SU-DHL-6 (cell line): ENCODE data around the gene SPEN.

Source experiments
- H2AFZ ChIP-seq: fragments of 200-600 bp; sonication (generic); 2 replicates; pipeline ENCODE4 v1.6.1; 2014; ENCODE audit warnings: low read depth, mild to moderate bottlenecking, moderate library complexity, mixed read lengths, antibody characterized with exemption, low read length; ENCODE audit not compliant: severe bottlenecking
- H3F3A ChIP-seq: fragments of 200-600 bp; shearing (Covaris generic); 2 replicates; pipeline ENCODE4 v1.6.0; 2016; ENCODE audit warnings: antibody characterized with exemption, mild to moderate bottlenecking; ENCODE audit not compliant: insufficient read depth
- H3K27ac ChIP-seq: fragments of 200-600 bp; sonication (generic); 2 replicates; pipeline ENCODE4 v1.5.1; 2016; ENCODE audit warnings: low read depth, mild to moderate bottlenecking, low read length, moderate library complexity, mixed read lengths
- H3K27me3 ChIP-seq: fragments of 200-600 bp; sonication (generic), shearing (Covaris generic); 2 replicates; pipeline ENCODE4 v1.6.0; 2014; ENCODE audit warnings: mild to moderate bottlenecking, low read length
- H3K36me3 ChIP-seq: fragments of 200-600 bp; sonication (generic); 2 replicates; pipeline ENCODE4 v1.6.1; 2014; ENCODE audit warnings: mild to moderate bottlenecking, low read length, mixed read lengths
- H3K4me2 ChIP-seq: fragments of 300-600, 200-600 bp; shearing (Covaris generic), sonication (generic); 2 replicates; pipeline ENCODE4 v1.6.0; 2014; ENCODE audit warnings: low read length, low read depth, mild to moderate bottlenecking; ENCODE audit not compliant: poor library complexity, severe bottlenecking
- H3K4me3 ChIP-seq: fragments of 200-600 bp; sonication (generic); 2 replicates; pipeline ENCODE4 v1.5.1; 2014; ENCODE audit warnings: antibody characterized with exemption, low read length, mild to moderate bottlenecking, mixed read lengths; ENCODE audit not compliant: insufficient read depth, poor library complexity, severe bottlenecking
- H3K79me2 ChIP-seq: fragments of 200-600 bp; sonication (generic); 2 replicates; pipeline ENCODE4 v1.6.1; 2014; ENCODE audit warnings: mild to moderate bottlenecking, low read length, moderate library complexity; ENCODE audit not compliant: insufficient read depth
- H3K9ac ChIP-seq: fragments of 200-600 bp; sonication (generic); 2 replicates; pipeline ENCODE4 v1.7.0; 2014; ENCODE audit warnings: mild to moderate bottlenecking, low read length
- H3K9me2 ChIP-seq: fragments of 200-600 bp; sonication (generic); replicated peaks from 2 replicates; pipeline ENCODE4 v1.6.1; 2014; ENCODE audit warnings: low read length; ENCODE audit not compliant: insufficient read depth
- H3K9me3 ChIP-seq: fragments of 200-600 bp; sonication (generic); 2 replicates; pipeline ENCODE4 v1.6.1; 2014; ENCODE audit warnings: low read length, mixed read lengths; ENCODE audit not compliant: insufficient read depth
- H4K20me1 ChIP-seq: fragments of 200-600 bp; sonication (generic); 2 replicates; pipeline ENCODE4 v1.6.1; 2014; ENCODE audit warnings: low read depth, mild to moderate bottlenecking, antibody characterized with exemption, low read length, moderate library complexity, mixed read lengths
- EZH2phosphoT487 ChIP-seq: fragments of 200-600 bp; sonication (generic), shearing (Covaris generic); conservative IDR thresholded peaks from 2 replicates; pipeline ENCODE4 v1.6.1; 2018; ENCODE audit warnings: mild to moderate bottlenecking, antibody characterized with exemption, low read length, moderate library complexity, mixed read lengths
- TF ChIP-seq, protein P1 (sequence below): fragments of 200-600 bp; sonication (generic); IDR thresholded peaks from one replicate; pipeline ENCODE4 v1.5.1; 2017; ENCODE audit warnings: antibody characterized with exemption, mild to moderate bottlenecking, low read length, moderate library complexity; ENCODE audit not compliant: insufficient read depth, poor library complexity, severe bottlenecking

SPEN gene

DNA sequence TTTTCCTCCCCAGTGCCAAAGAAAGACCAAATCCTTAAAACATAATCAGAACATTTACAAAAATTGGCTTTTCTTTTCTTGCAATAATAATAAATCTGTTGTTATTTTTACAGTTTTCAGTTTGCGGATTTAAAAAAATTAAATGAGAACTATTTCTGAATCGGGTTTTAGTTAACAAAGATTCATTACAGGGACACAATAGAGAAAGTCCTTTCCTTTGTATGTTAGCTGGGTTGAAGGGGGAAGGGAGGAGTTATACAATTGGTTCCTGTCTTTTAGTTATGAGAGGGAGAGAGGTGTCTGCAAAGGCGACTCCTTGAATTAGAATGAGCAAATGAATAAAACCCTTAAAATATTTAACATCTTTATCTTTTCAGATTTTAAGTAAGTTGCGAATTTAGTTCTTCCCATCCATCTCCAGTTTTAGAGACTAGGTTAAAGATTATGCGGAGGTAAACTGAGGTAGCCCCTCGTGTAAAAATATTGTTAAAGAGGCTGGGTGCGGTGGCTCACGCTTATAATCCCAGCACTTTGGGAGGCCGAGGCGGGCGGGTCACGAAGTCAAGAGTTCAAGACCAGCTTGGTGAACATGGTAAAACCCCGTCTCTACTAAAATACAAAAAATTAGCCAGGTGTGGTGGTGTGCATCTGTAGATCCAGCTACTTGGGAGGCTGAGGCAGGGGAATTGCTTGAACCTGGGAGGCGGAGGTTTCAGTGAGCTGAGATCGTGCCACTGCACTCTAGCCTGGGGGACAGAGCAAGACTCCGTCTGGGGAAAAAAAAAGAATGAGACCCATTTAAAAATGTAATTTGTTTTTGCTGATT is 3.9 kb downstream of the SPEN start:
- peak overlapping the region; percentile 94 for H3K4me2 ChIP-seq
- peak overlapping the region; percentile 77; the same call in 1 of the 2 replicates for H3K9ac ChIP-seq

DNA sequence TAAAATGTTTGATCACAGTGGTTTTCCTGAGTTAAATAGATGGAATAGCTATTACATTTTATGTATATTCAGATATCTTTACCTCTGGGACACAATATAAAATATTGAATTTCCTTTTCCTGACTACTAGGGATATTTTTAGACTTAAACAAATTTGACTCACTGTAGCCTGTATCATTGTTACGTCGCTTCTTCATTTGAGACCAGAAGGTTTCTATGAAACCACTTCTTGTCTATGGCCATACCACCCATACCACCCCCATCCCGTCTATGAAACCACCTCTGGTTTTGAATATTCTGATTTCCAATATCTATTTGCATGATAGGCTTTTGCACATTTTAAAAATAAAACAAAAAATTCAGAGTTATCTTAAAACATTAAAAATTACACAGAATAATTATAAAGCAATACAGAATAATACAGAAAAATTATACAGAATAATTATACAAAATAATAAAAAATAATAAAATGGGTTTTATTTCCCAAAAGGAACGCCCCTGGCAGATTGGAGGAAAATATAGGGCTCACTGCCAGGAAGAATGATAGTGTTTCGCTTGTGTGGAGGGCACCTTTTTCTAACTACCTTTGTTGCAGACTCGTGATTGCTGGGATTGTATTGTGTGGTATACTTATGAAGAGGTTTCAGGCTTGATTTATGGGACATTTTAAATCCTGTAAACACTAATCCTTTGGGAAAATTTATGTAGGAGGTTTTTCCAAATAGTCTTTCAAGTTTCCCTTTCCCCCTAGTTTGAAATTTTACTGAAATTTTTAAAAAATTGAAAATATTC is 4.7 kb downstream of the SPEN start:
- no peaks in the 10 kb centered on the region for H3K9me3 ChIP-seq
- H3K79me2 ChIP-seq, result peaks cover 94% of the 10 kb centered on the region
- H3K36me3 ChIP-seq, result no peaks in the 10 kb centered on the region
- H3K4me2 ChIP-seq, result peak overlapping the region; percentile 94
- no peaks in the 10 kb centered on the region for H3K27me3 ChIP-seq
- TF ChIP-seq, protein P1, sequence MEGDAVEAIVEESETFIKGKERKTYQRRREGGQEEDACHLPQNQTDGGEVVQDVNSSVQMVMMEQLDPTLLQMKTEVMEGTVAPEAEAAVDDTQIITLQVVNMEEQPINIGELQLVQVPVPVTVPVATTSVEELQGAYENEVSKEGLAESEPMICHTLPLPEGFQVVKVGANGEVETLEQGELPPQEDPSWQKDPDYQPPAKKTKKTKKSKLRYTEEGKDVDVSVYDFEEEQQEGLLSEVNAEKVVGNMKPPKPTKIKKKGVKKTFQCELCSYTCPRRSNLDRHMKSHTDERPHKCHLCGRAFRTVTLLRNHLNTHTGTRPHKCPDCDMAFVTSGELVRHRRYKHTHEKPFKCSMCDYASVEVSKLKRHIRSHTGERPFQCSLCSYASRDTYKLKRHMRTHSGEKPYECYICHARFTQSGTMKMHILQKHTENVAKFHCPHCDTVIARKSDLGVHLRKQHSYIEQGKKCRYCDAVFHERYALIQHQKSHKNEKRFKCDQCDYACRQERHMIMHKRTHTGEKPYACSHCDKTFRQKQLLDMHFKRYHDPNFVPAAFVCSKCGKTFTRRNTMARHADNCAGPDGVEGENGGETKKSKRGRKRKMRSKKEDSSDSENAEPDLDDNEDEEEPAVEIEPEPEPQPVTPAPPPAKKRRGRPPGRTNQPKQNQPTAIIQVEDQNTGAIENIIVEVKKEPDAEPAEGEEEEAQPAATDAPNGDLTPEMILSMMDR, result no peak
- no peak for TF ChIP-seq EZH2phosphoT487
- peak overlapping the region; percentile 98; the same call in 1 of the 2 replicates for H3K27ac ChIP-seq
- H3F3A ChIP-seq, result peaks cover 12% of the 10 kb centered on the region
- no peak overlapping the region for H2AFZ ChIP-seq
- H3K9ac ChIP-seq, result no peak overlapping the region
- H3K9me2 ChIP-seq, result no peaks in the 10 kb centered on the region
- peaks cover 12% of the 10 kb centered on the region for H4K20me1 ChIP-seq
- no peak overlapping the region for H3K4me3 ChIP-seq

More for the DNA sequence above, 3.9 kb downstream of the SPEN start:
- Histone ChIP-seq H3K9me2 (no peaks in the 10 kb centered on the region), H3K79me2 (peaks cover 89% of the 10 kb centered on the region), H2AFZ (no peak overlapping the region), H3K27me3 (no peaks in the 10 kb centered on the region), H3K27ac (peak overlapping the region; percentile 98), H3F3A (peaks cover 20% of the 10 kb centered on the region), H3K36me3 (no peaks in the 10 kb centered on the region), H3K9me3 (no peaks in the 10 kb centered on the region), H3K4me3 (peak overlapping the region; percentile 88), H4K20me1 (peaks cover 12% of the 10 kb centered on the region)
- no peak for TF ChIP-seq EZH2phosphoT487
- TF ChIP-seq, protein P1, result no peak

DNA sequence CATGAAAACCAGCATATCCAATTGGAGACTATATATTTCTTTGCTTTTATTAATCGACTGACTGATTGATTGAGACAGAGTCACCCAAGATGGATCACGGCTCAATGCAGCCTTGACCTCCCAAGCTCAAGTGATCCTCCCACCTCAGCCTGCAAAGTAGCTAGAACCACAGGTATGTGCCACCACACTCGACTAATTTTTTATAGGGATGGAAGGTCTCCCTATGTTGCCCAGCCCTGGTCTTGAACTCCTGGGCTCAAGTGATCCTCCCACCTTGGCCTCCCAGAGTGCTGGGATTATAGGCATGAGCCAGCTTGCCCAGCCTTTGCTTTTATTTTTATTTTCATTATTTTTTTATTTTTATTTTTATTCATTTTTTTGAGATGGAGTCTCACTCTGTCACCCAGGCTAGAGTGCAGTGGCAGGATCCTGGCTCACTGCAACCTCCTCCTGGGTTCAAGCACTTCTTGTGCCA is 5.4 kb downstream of the SPEN start:
- Histone ChIP-seq H3K9me3 (no peaks in the 10 kb centered on the region), H3K79me2 (peaks cover 100% of the 10 kb centered on the region), H3K9me2 (no peaks in the 10 kb centered on the region), H2AFZ (no peak overlapping the region), H3F3A (peaks cover 11% of the 10 kb centered on the region; the same call in 1 of the 2 replicates), H3K27me3 (no peaks in the 10 kb centered on the region), H3K27ac (no peak overlapping the region), H3K4me2 (peak overlapping the region; percentile 94), H3K4me3 (no peak overlapping the region), H3K9ac (no peak overlapping the region), H3K36me3 (no peaks in the 10 kb centered on the region), H4K20me1 (peaks cover 12% of the 10 kb centered on the region)
- TF ChIP-seq EZH2phosphoT487, result no peak
- TF ChIP-seq, protein P1, result no peak
